ENCODE measurements around the gene DYNLT4. TPM values are rescaled to one million over a fixed set of nuclear protein-coding genes. Genes with fewer than 3 reads are reported as not detected.
A peak's percentile ranks its signal among the peaks of the same experiment; 100 is the strongest.

Gene DYNLT4
- total and polyA plus RNA-seq, 2 experiments from 2014 or later: 0.30 to 2.2 TPM

GRCh38 chr1:44777969-44778635, 29.0 kb downstream of the DYNLT4 start:
- no peak overlapping the region for H2AFZ ChIP-seq
- no peaks in the 10 kb centered on the region for H3K9me2 ChIP-seq (replicated peaks; ENCODE audit: insufficient read depth)
- 86% methylated on average over 13 of the region's 13 CpGs for WGBS (ENCODE audit: low lambda C conversion rate, missing lambda C conversion rate)
- H4K20me1 ChIP-seq (ENCODE audit: insufficient read depth, poor library complexity, severe bottlenecking): peaks cover 25% of the 10 kb centered on the region
- no peaks in the 10 kb centered on the region for H3K36me3 ChIP-seq (replicated peaks; ENCODE audit: insufficient read depth, low read depth)
- no peak overlapping the region for H3K27ac ChIP-seq
- no peaks in the 10 kb centered on the region for H3K27me3 ChIP-seq
- H3K4me1 ChIP-seq (ENCODE audit: insufficient read depth): peaks cover 6% of the 10 kb centered on the region
- TF ChIP-seq EZH2phosphoT487 (IDR thresholded peaks at IDR 0.05; ENCODE audit: low read depth, severe bottlenecking, unreplicated experiment): no peak
- no peak for TF ChIP-seq CTCF (IDR thresholded peaks at IDR 0.05; ENCODE audit: poor library complexity)
- TF ChIP-seq EZH2 (IDR thresholded peaks at IDR 0.05; ENCODE audit: borderline replicate concordance): no peak
- no peak overlapping the region for H3K4me3 ChIP-seq
- H3K4me2 ChIP-seq: peak overlapping the region; percentile 90
- DNase-seq (ENCODE audit: low spot score): no peak
- H3K9me3 ChIP-seq (ENCODE audit: low read depth): no peaks in the 10 kb centered on the region
- H3K79me2 ChIP-seq: peaks cover 34% of the 10 kb centered on the region

GRCh38 chr1:44777547-44777946, 29.6 kb downstream of the DYNLT4 start:
- TF ChIP-seq CTCF (IDR thresholded peaks at IDR 0.05; ENCODE audit: poor library complexity) (no peak), EZH2phosphoT487 (IDR thresholded peaks at IDR 0.05; ENCODE audit: low read depth, severe bottlenecking, unreplicated experiment) (no peak), EZH2 (IDR thresholded peaks at IDR 0.05; ENCODE audit: borderline replicate concordance) (no peak)
- no peak overlapping the region for H3K27ac ChIP-seq
- no peaks in the 10 kb centered on the region for H3K9me3 ChIP-seq (ENCODE audit: low read depth)
- WGBS (ENCODE audit: low lambda C conversion rate, missing lambda C conversion rate): 88% methylated on average over 14 of the region's 14 CpGs
- H3K79me2 ChIP-seq: peaks cover 34% of the 10 kb centered on the region
- no peak for DNase-seq (ENCODE audit: low spot score)
- H3K36me3 ChIP-seq (replicated peaks; ENCODE audit: insufficient read depth, low read depth): no peaks in the 10 kb centered on the region
- no peak overlapping the region for H3K4me3 ChIP-seq
- H3K4me2 ChIP-seq: peak overlapping the region; percentile 90
- H3K9me2 ChIP-seq (replicated peaks; ENCODE audit: insufficient read depth): no peaks in the 10 kb centered on the region
- no peak overlapping the region for H2AFZ ChIP-seq
- no peaks in the 10 kb centered on the region for H3K27me3 ChIP-seq
- H4K20me1 ChIP-seq (ENCODE audit: insufficient read depth, poor library complexity, severe bottlenecking): peaks cover 25% of the 10 kb centered on the region
- peaks cover 6% of the 10 kb centered on the region for H3K4me1 ChIP-seq (ENCODE audit: insufficient read depth)

DNA sequence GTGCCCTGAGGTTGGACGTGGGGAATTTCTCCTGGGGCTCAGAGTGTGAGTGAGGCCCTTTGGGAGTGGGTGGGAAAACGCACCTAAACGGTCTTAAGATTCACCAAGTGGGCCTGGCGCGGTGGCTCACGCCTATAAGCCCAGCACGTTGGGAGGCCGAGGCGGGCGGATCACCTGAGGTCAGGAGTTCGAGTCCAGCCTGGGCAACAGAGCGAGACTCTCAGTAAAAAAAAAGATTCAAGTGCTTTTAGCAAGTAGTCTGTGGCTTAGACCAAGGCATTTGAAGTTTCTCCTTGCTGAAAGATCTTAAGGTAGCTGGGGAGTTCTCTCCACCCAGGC, 30.5 kb downstream of the DYNLT4 start:
- peaks cover 34% of the 10 kb centered on the region for H3K79me2 ChIP-seq
- peaks cover 6% of the 10 kb centered on the region for H3K4me1 ChIP-seq (ENCODE audit: insufficient read depth)
- H3K4me2 ChIP-seq: peak overlapping the region; percentile 90
- H4K20me1 ChIP-seq (ENCODE audit: insufficient read depth, poor library complexity, severe bottlenecking): peaks cover 25% of the 10 kb centered on the region
- H3K4me3 ChIP-seq: peak overlapping the region; percentile 67
- H3K27ac ChIP-seq: peak overlapping the region; percentile 94
- H3K9me3 ChIP-seq (ENCODE audit: low read depth): no peaks in the 10 kb centered on the region
- WGBS (ENCODE audit: low lambda C conversion rate, missing lambda C conversion rate): 48% methylated on average over 12 of the region's 12 CpGs
- TF ChIP-seq EZH2phosphoT487 (IDR thresholded peaks at IDR 0.05; ENCODE audit: low read depth, severe bottlenecking, unreplicated experiment) (no peak), CTCF (IDR thresholded peaks at IDR 0.05; ENCODE audit: poor library complexity) (no peak)
- no peak overlapping the region for H2AFZ ChIP-seq
- no peaks in the 10 kb centered on the region for H3K36me3 ChIP-seq (replicated peaks; ENCODE audit: insufficient read depth, low read depth)
- H3K27me3 ChIP-seq: no peaks in the 10 kb centered on the region
- no peak for DNase-seq (ENCODE audit: low spot score)
- H3K9me2 ChIP-seq (replicated peaks; ENCODE audit: insufficient read depth): no peaks in the 10 kb centered on the region
